Activated CD4-positive, alpha-beta memory T cell treated with anti-CD3 and anti-CD28 coated beads, Interleukin-2, amount 10 ng/mL, durations not matched to agents 7 days and 5 days (primary cell): Measurements from ENCODE around the gene PRKG1. TPM values are rescaled to one million over a fixed set of nuclear protein-coding genes. Genes with fewer than 3 reads are reported as not detected.

Experiments
- CTCF ChIA-PET: fragments of 350-600 bp; sonication (Branson Sonifier 250); formaldehyde crosslinking; loops from one replicate; lab custom pipeline; 2021; ENCODE audit warnings: antibody characterized with exemption, inconsistent platforms; lab: Charles Lee
- POLR2A ChIA-PET: fragments of 350-600 bp; sonication (Branson Sonifier 250); formaldehyde crosslinking; loops from one replicate; lab custom pipeline; 2021; ENCODE audit warnings: antibody characterized with exemption; lab: Charles Lee
- DNase-seq: peaks from one replicate; pipeline ENCODE4 v3.0.0-alpha.2; 2020
- H3K27ac Mint-ChIP-seq: one replicate; pipeline ENCODE4 v1.8.0; 2021; ENCODE audit warnings: mild to moderate bottlenecking, mixed read lengths
- H3K27me3 Mint-ChIP-seq: one replicate; pipeline ENCODE4 v1.8.0; 2021; ENCODE audit warnings: mixed read lengths
- H3K36me3 Mint-ChIP-seq: one replicate; pipeline ENCODE4 v1.8.0; 2021; ENCODE audit warnings: low read depth, mixed read lengths
- H3K4me1 Mint-ChIP-seq: one replicate; pipeline ENCODE4 v1.8.0; 2021; ENCODE audit warnings: mixed read lengths
- H3K4me3 Mint-ChIP-seq: one replicate; pipeline ENCODE4 v1.8.0; 2021; ENCODE audit warnings: mild to moderate bottlenecking, mixed read lengths
- H3K9me3 Mint-ChIP-seq: one replicate; pipeline ENCODE4 v1.8.0; 2021; ENCODE audit warnings: mixed read lengths
- total RNA-seq, 2 experiments: library from RNA; stranded (reverse); gene quantifications; one replicate each; pipeline ENCODE4 v1.2.3, GENCODE V29; 2021

Gene PRKG1
- total RNA-seq, 2 experiments from 2014 or later: not detected

DNA sequence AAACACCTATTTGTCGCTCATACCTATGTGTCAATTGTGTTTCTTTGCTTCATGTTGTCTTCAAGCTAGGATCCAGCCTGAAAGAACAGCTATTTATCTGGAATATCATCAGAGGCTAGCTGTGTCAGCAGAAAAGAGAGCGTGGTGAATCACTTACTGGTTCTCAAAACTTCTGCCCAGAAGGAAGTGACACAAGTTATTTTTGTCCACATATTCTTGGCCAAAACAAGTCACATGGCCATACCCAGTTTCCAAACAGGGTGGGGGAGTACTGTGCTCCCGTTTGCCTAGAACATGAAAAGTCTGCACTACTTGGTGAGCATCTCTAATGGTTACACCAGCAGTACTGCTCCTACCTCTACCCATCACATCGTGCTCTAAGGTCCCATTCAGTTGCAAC lies 786.0 kb downstream of the PRKG1 start:
- ChIA-PET POLR2A (no interaction called here), CTCF (no interaction called here)
- Mint-ChIP-seq H3K4me3 (no peak overlapping the region), H3K27me3 (no peaks in the 10 kb centered on the region), H3K36me3 (no peaks in the 10 kb centered on the region), H3K4me1 (peaks cover 5% of the 10 kb centered on the region), H3K27ac (no peak overlapping the region), H3K9me3 (no peaks in the 10 kb centered on the region)
- DNase-seq: no peak

DNA sequence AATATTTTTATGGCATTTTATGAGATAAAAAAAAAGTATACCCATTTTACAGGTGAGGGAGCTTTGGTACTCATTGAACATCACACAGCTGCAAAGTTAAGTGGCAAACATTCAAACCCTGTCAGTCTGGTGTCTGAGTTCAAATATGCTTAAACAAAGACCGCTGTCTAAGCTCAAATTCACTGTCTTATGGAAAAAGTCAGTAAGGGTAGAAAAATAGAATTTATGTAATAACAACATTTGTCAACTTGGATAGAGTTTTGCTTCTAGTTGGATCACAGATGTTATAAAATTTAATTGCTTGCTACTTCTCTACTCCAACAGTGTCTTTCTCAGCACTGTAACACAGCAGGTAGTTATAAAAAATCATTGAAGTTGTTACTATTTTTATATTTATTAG lies 786.8 kb downstream of the PRKG1 start:
- peaks cover 5% of the 10 kb centered on the region for H3K4me1 Mint-ChIP-seq
- H3K27ac Mint-ChIP-seq: no peak overlapping the region
- CTCF ChIA-PET: no interaction called here
- no peak overlapping the region for H3K4me3 Mint-ChIP-seq
- POLR2A ChIA-PET: no interaction called here
- DNase-seq: no peak
- no peaks in the 10 kb centered on the region for H3K36me3 Mint-ChIP-seq
- H3K27me3 Mint-ChIP-seq: no peaks in the 10 kb centered on the region
- no peaks in the 10 kb centered on the region for H3K9me3 Mint-ChIP-seq

DNA sequence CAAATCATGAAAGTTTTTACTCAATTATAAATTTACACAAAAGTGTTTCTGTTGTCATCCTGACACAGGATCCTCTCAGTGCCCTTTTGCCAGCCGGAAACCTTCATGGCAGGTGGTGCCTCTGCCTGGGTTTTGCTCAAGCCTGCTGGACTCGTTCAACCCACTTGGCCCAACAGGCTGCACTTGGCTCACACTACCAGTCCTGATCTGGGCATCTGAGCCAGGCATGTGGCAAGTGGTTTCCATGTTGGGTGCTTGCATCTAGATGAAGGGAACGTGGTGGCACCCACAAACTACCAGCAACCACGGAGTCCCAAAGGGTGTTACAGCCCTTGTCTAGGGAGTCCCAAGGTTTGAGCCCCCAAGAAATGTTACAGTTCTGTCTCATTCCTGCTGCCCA lies 787.4 kb downstream of the PRKG1 start:
- no peak overlapping the region for H3K4me3 Mint-ChIP-seq
- no peaks in the 10 kb centered on the region for H3K27me3 Mint-ChIP-seq
- ChIA-PET POLR2A (no interaction called here), CTCF (no interaction called here)
- H3K9me3 Mint-ChIP-seq: no peaks in the 10 kb centered on the region
- peaks cover 5% of the 10 kb centered on the region for H3K4me1 Mint-ChIP-seq
- no peaks in the 10 kb centered on the region for H3K36me3 Mint-ChIP-seq
- DNase-seq: no peak
- no peak overlapping the region for H3K27ac Mint-ChIP-seq

DNA sequence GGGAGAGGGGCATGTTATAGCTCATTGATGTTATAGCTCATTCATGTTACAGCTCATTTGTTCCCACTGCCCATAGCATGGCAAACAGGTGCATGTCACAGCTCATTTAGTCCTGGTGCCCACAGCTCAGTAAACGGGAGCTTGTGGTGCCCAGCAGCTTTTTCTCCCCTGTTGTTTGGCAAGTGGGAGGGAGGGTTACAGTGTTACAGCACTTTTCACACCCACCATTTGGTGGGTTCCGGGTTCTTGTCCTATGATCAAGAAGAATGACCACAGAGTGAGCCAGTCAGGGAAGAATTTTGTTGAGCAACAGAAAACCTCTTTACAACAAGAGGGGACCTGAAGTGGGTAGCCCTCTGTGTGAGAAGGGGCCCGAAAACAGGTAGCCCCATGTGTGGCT lies 787.9 kb downstream of the PRKG1 start:
- H3K9me3 Mint-ChIP-seq: no peaks in the 10 kb centered on the region
- H3K36me3 Mint-ChIP-seq: no peaks in the 10 kb centered on the region
- POLR2A ChIA-PET: no interaction called here
- no peak overlapping the region for H3K27ac Mint-ChIP-seq
- no peak for DNase-seq
- H3K27me3 Mint-ChIP-seq: no peaks in the 10 kb centered on the region
- no peak overlapping the region for H3K4me3 Mint-ChIP-seq
- CTCF ChIA-PET: no interaction called here
- peaks cover 5% of the 10 kb centered on the region for H3K4me1 Mint-ChIP-seq

DNA sequence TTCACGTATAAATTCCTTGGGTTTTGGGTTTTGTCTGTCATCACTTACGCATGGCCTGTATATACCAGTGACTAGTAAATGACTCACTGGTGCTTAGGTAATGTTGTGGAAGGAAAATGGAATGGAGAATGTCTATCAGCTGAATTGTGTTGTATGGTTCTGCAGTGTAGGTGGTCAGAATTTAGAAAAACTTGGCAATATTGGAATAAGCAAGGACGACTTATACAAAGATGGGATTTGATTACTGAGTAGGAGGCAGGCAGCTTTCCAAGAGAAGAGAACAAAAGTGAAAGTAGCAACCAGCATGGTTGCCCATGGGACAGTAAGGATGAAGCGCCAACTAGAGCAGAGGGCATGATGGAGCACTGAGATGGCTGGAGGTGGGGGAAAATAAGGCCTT lies 793.7 kb downstream of the PRKG1 start:
- DNase-seq: no peak
- ChIA-PET CTCF (no interaction called here), POLR2A (no interaction called here)
- no peaks in the 10 kb centered on the region for H3K36me3 Mint-ChIP-seq
- no peak overlapping the region for H3K27ac Mint-ChIP-seq
- H3K4me3 Mint-ChIP-seq: no peak overlapping the region
- no peaks in the 10 kb centered on the region for H3K27me3 Mint-ChIP-seq
- no peaks in the 10 kb centered on the region for H3K4me1 Mint-ChIP-seq
- no peaks in the 10 kb centered on the region for H3K9me3 Mint-ChIP-seq

DNA sequence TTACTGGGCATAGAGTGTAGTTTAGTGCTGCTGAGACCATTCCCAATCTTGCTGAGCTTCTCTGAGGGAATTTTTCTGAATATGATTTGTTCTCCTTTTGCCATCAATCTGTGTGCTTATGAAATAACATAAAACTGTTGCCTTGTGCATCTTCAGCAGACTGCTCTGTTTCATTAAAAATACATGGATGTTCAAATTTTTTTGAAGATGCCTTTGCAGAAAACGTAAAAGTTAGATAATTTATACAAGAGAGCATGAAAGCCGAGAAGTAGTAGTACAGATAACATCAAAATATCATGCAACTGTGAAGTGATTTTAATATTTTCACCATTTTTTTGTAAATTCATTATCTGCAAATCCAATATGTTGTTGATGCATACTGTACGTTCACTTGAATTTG lies 799.8 kb downstream of the PRKG1 start:
- no peaks in the 10 kb centered on the region for H3K9me3 Mint-ChIP-seq
- ChIA-PET CTCF (no interaction called here), POLR2A (no interaction called here)
- no peak overlapping the region for H3K4me3 Mint-ChIP-seq
- H3K36me3 Mint-ChIP-seq: no peaks in the 10 kb centered on the region
- H3K27ac Mint-ChIP-seq: no peak overlapping the region
- DNase-seq: no peak
- H3K4me1 Mint-ChIP-seq: peaks cover 7% of the 10 kb centered on the region
- no peaks in the 10 kb centered on the region for H3K27me3 Mint-ChIP-seq

DNA sequence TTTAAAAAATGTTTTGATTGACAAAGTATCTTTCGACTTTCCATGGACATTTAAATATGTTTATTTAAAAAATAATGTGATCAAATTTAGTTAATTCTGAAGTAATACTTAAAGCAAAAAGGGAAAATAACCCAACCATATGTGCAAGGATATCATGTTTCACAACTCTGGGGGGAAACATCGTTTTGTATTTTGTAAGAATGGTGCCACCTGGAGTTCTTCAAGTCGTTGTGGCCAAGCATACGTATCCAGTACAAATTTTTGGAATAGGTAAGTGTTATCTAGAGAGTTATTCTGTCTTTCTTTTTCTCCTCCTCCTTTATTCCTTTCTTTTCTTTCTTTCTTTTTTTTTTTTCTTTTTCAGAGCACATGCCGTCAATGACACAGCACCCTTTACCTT lies 801.3 kb downstream of the PRKG1 start:
- Mint-ChIP-seq H3K27me3 (no peaks in the 10 kb centered on the region), H3K36me3 (no peaks in the 10 kb centered on the region), H3K9me3 (no peaks in the 10 kb centered on the region), H3K4me3 (no peak overlapping the region), H3K27ac (no peak overlapping the region), H3K4me1 (peaks cover 13% of the 10 kb centered on the region)
- POLR2A ChIA-PET: no interaction called here
- DNase-seq: no peak
- CTCF ChIA-PET: no interaction called here

DNA sequence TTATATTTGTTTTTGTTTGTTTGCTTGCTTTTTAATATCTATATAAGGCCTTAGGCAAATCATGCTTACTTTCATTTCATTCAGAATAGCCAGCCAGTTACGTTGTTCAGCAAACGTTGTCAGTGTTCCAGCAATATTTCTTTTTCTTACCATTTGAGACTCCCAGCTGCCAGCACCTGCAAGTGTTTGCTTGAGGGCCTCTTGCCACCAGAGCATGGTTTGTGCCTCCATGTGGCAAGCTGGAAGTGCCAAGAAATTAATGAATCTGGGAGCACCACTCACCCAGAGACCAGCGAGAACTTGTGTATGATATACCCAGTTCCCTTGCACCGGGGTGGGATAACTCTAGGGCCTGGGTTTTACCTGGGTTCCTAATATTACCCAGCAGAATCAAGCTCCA lies 802.2 kb downstream of the PRKG1 start:
- CTCF ChIA-PET: no interaction called here
- POLR2A ChIA-PET: no interaction called here
- H3K27me3 Mint-ChIP-seq: no peaks in the 10 kb centered on the region
- no peaks in the 10 kb centered on the region for H3K9me3 Mint-ChIP-seq
- peaks cover 13% of the 10 kb centered on the region for H3K4me1 Mint-ChIP-seq
- no peak overlapping the region for H3K4me3 Mint-ChIP-seq
- H3K36me3 Mint-ChIP-seq: no peaks in the 10 kb centered on the region
- DNase-seq: no peak
- H3K27ac Mint-ChIP-seq: no peak overlapping the region

DNA sequence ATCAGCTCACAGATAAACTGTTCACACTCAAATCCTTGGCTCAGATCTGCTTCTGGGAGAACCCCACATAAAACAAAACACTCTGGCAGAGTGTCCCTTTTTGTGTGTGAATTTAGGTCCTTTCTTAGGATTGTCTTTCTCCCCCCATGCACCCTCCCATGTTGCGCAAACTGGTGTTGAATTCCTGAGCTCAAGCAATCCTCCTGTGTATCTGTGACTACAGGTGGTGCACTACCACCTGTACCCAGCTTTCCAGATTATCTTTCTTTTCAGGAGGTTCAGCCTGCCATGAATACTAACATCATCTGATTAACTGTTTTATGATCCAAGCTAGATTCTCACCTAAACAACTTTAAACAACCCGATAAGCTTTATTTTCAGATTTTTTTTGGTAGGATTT lies 802.7 kb downstream of the PRKG1 start:
- Mint-ChIP-seq H3K9me3 (no peaks in the 10 kb centered on the region), H3K36me3 (no peaks in the 10 kb centered on the region), H3K4me3 (no peak overlapping the region), H3K4me1 (peaks cover 13% of the 10 kb centered on the region), H3K27me3 (no peaks in the 10 kb centered on the region), H3K27ac (no peak overlapping the region)
- no peak for DNase-seq
- ChIA-PET POLR2A (no interaction called here), CTCF (interaction anchor here (0.5 kb wide), 1 partner anchor 55 kb away, joined by 3 read pairs; no protein-coding TSS in a partner anchor)

DNA sequence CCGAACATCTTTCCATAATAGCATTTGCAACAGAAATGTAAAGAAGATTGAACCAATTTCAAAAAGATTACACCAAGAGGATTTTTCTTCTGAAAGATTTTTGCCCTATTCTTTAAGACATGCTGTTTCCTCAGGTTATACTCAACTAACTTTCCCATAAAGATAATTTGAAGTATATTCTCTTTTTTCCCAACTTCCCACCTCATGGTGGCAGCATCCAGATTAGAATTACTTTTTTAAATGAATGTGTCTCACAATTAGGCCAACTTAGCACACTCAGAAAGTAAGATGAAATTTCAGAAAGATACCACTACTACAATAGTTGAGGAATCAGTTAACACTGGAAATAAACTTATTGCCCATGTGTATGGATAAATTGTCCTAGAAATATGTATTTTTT lies 803.3 kb downstream of the PRKG1 start:
- peaks cover 13% of the 10 kb centered on the region for H3K4me1 Mint-ChIP-seq
- no peak overlapping the region for H3K4me3 Mint-ChIP-seq
- CTCF ChIA-PET: interaction anchor here (0.5 kb wide), 1 partner anchor 54 kb away, joined by 3 read pairs; no protein-coding TSS in a partner anchor
- no peaks in the 10 kb centered on the region for H3K27me3 Mint-ChIP-seq
- DNase-seq: no peak
- POLR2A ChIA-PET: no interaction called here
- H3K27ac Mint-ChIP-seq: no peak overlapping the region
- no peaks in the 10 kb centered on the region for H3K9me3 Mint-ChIP-seq
- H3K36me3 Mint-ChIP-seq: no peaks in the 10 kb centered on the region

DNA sequence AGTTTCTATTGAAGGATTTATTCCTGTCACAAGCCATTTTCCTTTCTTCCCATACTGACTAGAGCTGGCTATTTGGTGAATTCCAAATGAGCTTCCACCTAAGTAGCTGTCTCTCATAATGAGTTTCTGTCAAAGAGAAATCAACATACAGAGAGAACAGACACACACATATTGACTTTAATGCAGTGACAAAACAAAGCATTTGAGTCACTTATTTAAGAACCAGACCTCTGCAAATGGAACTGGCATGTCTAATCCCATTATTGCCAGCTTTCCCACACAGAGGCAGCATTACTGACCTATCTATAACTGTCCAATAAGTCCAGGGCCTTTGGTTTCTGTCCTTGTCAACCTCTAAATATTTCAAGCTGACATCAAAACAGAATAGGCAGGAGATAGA lies 804.4 kb downstream of the PRKG1 start:
- H3K4me1 Mint-ChIP-seq: peaks cover 13% of the 10 kb centered on the region
- H3K36me3 Mint-ChIP-seq: no peaks in the 10 kb centered on the region
- H3K4me3 Mint-ChIP-seq: no peak overlapping the region
- no peaks in the 10 kb centered on the region for H3K27me3 Mint-ChIP-seq
- no peaks in the 10 kb centered on the region for H3K9me3 Mint-ChIP-seq
- DNase-seq: no peak
- H3K27ac Mint-ChIP-seq: no peak overlapping the region
- CTCF ChIA-PET: no interaction called here
- POLR2A ChIA-PET: no interaction called here

DNA sequence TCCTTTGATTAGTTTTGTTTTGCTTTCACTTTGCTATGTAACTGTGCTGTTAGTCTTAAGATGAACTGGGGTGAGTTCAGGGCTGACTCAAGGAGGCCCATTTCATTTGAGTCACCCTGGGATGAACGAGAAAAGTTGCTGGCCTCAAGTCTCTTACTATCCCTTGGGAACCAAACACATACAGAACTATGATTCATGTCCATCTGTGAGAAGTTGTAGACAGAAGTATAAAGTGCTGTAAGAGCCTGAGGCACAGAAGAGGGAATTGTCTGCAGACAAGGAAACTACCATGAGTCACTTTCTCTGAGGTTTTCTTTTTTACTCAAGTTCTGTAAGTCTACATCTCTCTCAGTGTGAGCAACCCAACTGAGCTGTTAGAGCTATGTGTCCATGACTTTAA lies 805.0 kb downstream of the PRKG1 start:
- Mint-ChIP-seq H3K27ac (peak overlapping the region; percentile 74), H3K27me3 (no peaks in the 10 kb centered on the region), H3K4me3 (peak overlapping the region; percentile 33), H3K4me1 (peaks cover 13% of the 10 kb centered on the region), H3K9me3 (no peaks in the 10 kb centered on the region), H3K36me3 (no peaks in the 10 kb centered on the region)
- peak; percentile 23 for DNase-seq
- ChIA-PET POLR2A (no interaction called here), CTCF (interaction anchor here (1.0 kb wide), 1 partner anchor 179 kb away, joined by 3 read pairs; no protein-coding TSS in a partner anchor)

DNA sequence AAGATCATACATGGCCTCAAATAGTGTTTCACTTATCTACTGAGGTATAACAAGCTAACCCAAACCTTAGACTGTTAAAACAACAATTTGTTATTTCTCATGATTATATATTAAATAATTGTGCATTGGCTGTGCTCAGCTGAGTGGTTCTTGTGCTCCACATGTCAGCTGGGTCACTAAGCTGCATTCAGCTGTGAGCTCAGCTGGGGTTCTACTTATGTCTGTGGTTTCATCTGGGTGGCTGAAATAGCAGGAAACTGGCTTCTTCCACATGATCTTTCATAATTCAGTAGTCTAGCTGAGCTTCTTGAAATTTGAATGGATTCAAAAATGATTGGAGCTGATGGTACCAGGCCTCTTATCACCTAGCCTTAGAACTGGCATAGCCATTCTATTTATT lies 806.9 kb downstream of the PRKG1 start:
- H3K27me3 Mint-ChIP-seq: no peaks in the 10 kb centered on the region
- ChIA-PET CTCF (no interaction called here), POLR2A (no interaction called here)
- no peak overlapping the region for H3K27ac Mint-ChIP-seq
- H3K36me3 Mint-ChIP-seq: no peaks in the 10 kb centered on the region
- H3K4me1 Mint-ChIP-seq: peaks cover 13% of the 10 kb centered on the region
- no peak for DNase-seq
- H3K9me3 Mint-ChIP-seq: no peaks in the 10 kb centered on the region
- no peak overlapping the region for H3K4me3 Mint-ChIP-seq

DNA sequence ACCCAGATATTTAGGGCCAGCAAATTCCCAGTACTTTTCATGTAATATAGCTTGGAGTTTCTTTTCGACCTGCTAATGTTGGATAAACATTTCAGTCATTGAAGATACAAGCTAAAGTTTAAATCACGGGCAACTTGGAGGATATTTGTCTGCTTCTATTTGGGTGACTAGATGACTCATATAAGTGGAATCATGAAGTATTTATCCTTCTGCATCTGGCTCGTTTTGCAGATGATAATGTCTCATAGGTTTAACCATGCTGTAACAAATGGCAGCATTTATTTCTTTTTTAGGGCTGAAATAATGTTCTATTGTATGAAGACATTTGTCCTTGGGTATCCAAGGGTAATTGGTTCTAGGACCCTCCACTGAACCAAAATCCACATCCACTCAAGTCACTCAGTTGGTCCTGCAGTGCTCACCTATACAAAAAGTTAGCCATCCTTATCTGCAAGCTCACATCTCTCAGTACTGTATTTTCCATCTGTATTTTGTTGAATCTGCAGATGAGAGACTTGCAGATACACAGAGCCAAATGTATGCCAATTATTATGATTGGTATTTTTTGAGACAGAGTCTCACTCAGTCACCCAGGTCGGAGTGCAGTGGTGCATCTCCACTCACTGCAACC lies 812.3 kb downstream of the PRKG1 start:
- Mint-ChIP-seq H3K4me1 (no peaks in the 10 kb centered on the region), H3K27me3 (no peaks in the 10 kb centered on the region), H3K4me3 (no peak overlapping the region), H3K36me3 (no peaks in the 10 kb centered on the region), H3K9me3 (no peaks in the 10 kb centered on the region), H3K27ac (no peak overlapping the region)
- DNase-seq: no peak
- ChIA-PET CTCF (no interaction called here), POLR2A (no interaction called here)
